Right hindlimb (tissue), 1 donor: ENCODE measurements around the gene NTN5.
A peak's percentile ranks its signal among the peaks of the same experiment; 100 is the strongest.
"Not testable (repeated sequence)": the region's sequence is repeated elsewhere in the genome, so short reads cannot be mapped to it uniquely, and the experiment has no call there.

Experiments
- DNase-seq: peaks from one replicate; pipeline ENCODE4 v3.0.0-alpha.2; 2018

The NTN5 gene, protein sequence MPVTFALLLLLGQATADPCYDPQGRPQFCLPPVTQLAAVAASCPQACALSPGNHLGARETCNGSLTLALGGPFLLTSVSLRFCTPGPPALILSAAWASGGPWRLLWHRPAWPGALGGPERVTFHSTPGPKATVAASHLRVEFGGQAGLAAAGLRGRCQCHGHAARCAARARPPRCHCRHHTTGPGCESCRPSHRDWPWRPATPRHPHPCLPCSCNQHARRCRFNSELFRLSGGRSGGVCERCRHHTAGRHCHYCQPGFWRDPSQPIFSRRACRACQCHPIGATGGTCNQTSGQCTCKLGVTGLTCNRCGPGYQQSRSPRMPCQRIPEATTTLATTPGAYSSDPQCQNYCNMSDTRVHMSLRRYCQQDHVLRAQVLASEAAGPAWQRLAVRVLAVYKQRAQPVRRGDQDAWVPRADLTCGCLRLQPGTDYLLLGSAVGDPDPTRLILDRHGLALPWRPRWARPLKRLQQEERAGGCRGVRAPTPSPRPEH

DNA sequence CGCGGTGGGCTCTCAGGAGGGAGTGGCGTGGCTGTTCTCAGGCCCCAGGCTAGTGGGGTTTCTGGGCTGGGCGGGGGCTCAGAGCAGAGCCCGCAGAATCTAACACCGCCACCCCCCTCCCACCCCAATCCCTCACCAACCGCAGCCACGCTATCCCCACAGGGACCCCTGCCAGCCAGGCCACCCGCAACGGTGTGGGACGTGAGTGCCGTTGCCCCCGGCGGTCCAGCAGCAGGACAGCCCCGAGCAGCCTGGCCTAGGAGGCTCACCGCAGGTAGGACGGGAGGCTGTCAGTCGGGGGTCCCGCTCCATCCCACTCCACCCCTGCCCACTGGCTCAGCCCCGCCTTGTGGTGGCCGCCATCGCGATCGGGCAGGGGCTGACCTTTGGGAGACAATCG is at the start of gene NTN5:
Gene NTN5 (minus strand): TSS at position 24 of the 400 bp plus-strand sequence. CDS start 2,031 bp downstream, outside the sequence.
- DNase-seq, result no peak

- DNase-seq, result no peak
Measured at GRCh38 chr19:48722196-48722708, 49.4 kb upstream of the NTN5 start.

- DNase-seq, result peak; percentile 99
Measured at GRCh38 chr19:48720613-48721296, 47.9 kb upstream of the NTN5 start.

DNA sequence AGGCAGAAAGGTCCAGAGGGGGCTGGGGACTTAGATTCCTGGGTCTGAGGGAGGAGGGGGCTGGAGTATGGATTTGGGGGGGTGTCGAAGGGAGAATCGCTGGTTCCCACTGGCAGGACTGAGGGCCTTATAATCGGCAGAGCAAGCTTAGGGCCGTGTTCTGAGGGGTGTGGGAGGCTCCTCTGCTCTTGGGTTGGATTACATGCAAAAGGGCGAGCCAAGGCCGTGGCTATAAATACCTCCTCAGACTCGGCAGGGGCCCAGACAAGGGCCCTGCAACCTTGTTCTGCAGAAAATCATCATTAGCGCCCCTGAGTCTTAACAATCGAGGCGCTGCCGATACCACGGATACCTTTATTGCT is 47.4 kb upstream of the NTN5 start:
- DNase-seq, result no peak

GRCh38 chr19:48719263-48720171 is 46.7 kb upstream of the NTN5 start, which contains the start of gene MAMSTR:
Gene MAMSTR, minus strand, starts transcription at chr19:48719725. Its CDS starts 694 bp downstream, at chr19:48719031.
- DNase-seq, result peak; percentile 83

DNA sequence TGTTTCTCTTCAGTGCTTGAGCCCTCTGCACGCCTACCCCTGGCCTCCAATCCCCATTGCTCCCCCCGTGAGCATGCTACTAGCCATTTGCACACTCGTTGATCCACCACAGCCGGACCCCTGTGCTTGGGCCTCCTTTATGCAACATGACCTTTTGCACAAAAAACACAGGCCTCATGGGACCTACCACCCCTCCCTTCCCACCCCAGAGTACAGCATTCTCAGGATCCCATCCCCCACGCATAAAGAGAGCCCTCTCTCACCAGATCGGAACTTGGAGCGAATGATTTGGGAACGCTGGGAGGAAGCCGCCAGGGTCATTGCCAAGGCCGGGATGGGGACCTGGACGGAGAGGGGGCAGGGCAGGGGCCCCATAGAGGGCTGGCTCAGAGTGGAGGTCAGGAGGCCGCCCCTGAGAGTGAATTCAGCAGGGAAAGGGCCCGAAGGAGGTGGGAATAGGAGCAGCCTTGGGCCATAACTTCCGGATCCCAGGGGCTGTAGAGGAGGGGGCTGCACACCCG is 46.0 kb upstream of the NTN5 start:
- DNase-seq, result peak; percentile 53

DNA sequence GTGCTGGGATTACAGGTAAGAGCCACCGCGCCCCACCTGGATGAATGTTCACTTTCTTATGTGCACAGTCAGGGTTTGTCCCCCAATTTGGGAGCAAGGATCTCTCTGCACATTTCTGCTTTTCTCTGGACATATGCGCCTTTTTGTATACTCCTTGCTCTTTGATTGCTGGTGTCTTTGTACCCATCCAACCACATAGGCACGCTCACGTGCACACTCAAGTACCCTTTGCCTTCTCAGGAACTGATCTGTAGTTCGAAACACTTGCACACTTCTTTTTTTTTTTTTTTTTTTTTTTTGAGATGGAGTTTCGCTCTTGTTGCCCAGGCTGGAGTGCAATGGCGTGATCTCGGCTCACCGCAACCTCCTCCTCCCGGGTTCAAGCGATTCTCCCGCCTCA is 45.3 kb upstream of the NTN5 start:
- DNase-seq, result not testable (repeated sequence)

GRCh38 chr19:48716562-48717291 is 43.9 kb upstream of the NTN5 start:
- DNase-seq, result peak; percentile 96

DNA sequence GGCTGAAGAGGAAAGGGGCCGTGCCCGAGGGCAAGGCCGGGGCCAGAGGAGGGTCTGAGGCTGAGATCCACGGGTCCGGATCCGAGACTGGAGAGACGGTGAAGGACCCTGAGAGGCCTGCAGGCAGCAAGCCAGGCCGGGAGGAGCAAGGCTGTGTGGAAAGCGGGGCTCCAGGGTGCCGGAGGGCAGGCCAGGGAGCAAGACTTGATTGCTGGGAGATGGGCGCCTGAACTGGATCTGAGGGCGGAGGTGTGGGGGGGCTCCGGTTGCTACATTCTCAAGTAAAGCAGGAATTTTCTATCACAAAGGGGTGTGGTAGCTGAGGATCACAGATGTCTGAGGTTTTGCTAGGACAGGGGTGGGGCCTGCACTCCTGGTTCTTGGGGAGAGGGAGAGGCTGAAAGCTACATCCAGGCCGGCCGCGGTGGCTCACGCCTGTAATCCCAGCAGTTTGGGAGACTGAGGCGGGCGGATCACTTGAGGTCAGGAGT is 42.9 kb upstream of the NTN5 start:
- DNase-seq, result peak; percentile 62

DNA sequence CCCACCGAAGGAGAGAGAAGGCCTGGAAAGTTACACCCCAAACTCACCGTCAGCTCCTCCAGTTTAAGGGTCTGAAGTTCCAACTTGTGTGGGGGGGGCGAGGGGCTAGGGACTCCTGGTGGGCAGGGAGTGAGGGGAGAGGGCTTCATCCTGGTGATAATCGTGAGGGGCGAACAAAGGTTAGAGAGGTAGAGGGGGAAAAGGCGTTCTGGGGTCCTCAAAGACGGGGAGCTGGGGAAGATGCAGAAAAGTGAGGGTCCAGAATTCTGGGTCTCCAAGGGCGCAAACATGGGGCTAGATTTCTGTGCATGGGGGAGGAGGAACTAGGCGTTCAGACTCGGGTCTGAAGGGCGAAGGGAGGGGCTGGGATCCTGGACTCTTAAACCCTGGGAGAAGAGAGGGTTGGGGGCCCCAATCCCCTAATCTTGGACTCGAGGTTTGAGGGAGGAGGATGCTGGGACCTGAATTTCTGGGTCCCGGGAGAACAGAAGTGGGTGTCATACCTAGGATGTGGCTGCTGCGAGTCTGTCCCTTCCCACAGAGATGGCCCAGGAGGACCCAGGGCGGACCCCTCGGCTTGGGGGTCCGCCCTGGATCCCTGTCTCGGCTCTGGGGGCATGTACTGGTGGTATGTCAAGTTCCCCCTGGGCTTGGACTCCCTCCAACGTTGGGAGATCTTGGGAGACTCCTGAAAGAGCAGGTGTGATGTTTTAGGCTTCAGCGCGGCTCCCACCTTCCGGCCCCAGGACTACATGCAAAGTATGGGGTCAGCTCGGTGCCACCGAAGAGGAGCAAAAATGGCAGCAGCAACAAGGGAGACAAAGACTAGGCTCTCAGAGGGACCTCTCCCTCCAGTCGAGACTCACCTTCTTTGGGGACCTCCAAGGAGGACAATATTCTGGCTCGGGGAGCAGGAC is 42.2 kb upstream of the NTN5 start:
- no peak for DNase-seq

GRCh38 chr19:48713864-48714755 is 41.3 kb upstream of the NTN5 start:
- DNase-seq, result peak; percentile 100

GRCh38 chr19:48713041-48713863 is 40.4 kb upstream of the NTN5 start:
- DNase-seq, result no peak

- DNase-seq, result no peak
Measured at GRCh38 chr19:48711106-48711662, 38.4 kb upstream of the NTN5 start.

DNA sequence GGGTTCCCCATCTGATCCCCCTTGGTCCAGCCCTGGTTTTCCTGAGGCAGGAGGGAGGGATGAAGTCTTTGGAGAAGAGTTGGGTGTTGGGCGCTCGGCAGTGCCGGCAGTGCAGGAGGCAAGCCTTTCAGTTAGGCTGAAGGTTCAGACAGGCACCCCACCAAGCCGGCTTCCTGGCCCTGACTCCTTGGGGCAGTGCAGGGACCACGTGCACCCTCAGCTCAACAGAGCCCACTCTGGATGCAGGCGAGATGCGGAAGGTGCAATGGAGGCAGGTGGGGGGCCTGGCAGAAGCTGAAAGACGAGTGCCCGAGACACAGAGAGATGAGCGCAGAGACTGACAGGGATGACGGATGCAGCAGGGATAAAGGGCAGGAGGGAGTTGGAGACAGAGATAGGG is 35.7 kb upstream of the NTN5 start:
- DNase-seq, result no peak

GRCh38 chr19:48705431-48705830 is 32.6 kb upstream of the NTN5 start:
- no peak for DNase-seq

DNA sequence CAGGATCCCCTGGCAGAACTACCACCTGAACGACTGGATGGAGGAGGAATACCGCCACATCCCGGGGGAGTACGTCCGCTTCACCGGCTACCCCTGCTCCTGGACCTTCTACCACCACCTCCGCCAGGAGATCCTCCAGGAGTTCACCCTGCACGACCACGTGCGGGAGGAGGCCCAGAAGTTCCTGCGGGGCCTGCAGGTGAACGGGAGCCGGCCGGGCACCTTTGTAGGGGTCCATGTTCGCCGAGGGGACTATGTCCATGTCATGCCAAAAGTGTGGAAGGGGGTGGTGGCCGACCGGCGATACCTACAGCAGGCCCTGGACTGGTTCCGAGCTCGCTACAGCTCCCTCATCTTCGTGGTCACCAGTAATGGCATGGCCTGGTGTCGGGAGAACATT is 30.5 kb upstream of the NTN5 start:
- no peak for DNase-seq

DNA sequence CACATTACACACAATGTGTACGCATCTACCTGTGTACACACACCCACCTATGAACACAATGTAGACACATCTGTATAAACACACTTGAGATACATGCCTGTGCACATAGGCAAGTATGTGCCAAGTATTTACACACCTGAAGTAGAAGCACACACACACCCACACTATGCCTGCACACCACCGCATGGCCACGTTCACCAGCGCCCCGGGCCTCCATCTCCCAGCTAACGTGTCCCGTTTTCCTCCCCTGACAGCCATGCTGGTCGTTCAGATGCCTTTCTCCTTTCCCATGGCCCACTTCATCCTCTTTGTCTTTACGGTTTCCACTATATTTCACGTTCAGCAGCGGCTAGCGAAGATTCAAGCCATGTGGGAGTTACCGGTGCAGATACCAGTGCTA is 29.9 kb upstream of the NTN5 start:
- no peak for DNase-seq

- DNase-seq, result no peak
Measured at GRCh38 chr19:48698046-48698445, 25.2 kb upstream of the NTN5 start.
